Activated CD8-positive, alpha-beta memory T cell treated with anti-CD3 and anti-CD28 coated beads for 1 hour (primary cell): Measurements from ENCODE around the gene BRAF.
"Not testable (repeated sequence)": the region's sequence is repeated elsewhere in the genome, so short reads cannot be mapped to it uniquely, and the experiment has no call there.

Source experiments
- DNase-seq, 2 donors: peaks; one replicate each; pipeline ENCODE4 v3.0.0-alpha.2; 2020; ENCODE audit warnings: low read depth in 1 of 2; ENCODE audit errors: extremely low read depth in 1 of 2

The BRAF gene

GRCh38 chr7:140685407-140686087 lies 239.2 kb downstream of the BRAF start:
- DNase-seq: no peak

DNA sequence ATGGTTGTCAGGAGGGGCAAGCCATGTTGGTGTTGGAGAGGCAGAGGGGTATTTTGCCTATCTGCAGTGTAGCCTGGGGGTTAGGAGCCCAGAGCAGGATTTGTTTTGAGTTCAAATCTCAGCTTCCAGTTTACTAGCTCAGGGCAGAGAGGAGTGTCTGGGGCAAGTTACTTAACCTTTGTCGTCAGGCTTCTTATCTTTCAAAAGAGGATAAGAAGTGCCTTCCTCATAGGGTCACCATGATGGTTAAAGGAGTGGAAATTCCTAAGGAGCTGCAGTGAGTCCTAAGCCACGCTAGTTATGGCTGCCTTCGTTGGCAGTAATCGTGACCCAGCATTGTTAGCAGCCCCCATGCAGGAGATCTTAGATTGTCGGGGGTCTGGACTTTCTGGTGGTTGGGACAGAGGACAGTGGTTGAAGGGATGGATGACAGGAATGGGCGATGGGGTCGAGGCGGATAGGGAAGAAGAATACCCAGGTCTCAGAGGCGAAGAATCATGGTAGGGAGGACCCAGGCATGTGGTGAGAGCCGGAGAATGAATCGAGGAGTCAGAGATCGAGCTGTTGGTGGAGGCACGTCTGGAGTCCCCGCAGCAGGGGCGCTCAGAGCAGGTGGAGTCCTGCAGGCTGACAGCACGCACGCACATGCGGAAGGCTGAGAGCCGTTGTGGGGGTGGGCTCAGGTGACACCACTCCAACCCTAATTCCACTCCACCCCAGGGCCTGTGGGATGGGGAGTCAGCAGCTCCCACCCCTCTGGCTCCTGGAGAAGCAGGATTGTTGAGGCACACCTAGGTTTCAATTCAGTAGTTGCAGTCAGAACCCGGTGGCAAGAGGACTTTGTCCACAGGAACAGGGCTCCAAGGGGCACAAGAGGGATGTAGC lies 240.4 kb downstream of the BRAF start:
- DNase-seq: no peak

DNA sequence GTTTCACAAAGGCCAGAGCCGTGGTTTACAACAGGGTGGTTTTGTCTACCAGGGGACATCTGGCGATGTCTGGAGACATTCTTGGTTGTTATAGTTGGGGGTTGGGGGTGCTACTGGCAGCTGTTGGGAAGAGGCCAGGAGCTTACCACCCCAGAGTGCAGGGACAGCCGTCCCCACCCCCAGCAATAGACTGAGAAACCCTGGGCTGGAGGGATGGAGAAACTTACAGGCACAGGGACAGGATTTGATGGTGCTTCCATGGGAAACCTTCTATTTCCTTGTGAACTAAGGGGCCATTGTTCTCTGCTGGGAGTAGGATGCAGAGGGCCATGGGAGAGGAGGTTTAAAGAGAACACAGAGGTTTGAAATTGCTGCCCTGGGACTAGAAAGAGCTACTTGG lies 241.1 kb downstream of the BRAF start:
- no peak for DNase-seq

GRCh38 chr7:140681766-140682165 lies 243.0 kb downstream of the BRAF start:
- DNase-seq: no peak

DNA sequence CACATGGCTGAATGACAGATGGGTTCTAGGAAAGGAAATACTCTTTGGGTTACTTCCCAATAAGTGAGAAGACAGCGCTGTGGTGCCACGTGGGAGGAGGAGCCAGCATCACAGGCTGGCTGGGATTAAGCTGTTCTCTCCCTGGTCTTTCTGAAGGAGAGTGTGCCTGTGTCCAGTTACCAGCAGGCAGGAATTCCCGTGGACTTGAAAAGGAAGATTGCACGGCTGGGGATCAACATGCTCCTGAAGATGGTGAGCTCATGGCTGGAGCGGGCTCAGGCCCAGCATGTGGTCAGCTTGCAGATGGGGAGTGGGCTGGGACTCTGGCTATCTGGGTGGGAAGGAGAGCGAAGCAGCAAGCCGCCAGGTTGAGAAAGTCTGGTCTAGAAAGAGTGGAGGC lies 243.8 kb downstream of the BRAF start:
- no peak for DNase-seq

DNA sequence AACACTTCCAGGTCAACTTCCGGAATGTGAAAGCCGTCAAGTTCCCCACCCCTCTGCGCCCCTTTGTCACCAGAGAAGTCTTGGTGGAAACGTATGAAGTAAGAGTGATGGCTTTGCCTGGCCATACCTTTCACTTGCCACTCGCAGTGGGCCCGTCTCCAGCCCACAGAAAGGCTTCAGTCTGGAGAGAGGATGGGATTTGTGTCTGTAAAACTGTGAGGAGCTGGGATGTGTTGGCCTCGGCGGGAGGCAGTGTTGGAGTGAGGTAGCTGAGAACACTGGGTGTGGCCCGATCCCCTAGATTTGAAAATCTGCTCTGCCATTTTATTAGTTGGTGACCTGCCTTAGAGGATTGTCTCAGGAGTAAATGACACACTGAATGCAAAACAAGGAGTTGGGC lies 245.5 kb downstream of the BRAF start:
- no peak for DNase-seq

DNA sequence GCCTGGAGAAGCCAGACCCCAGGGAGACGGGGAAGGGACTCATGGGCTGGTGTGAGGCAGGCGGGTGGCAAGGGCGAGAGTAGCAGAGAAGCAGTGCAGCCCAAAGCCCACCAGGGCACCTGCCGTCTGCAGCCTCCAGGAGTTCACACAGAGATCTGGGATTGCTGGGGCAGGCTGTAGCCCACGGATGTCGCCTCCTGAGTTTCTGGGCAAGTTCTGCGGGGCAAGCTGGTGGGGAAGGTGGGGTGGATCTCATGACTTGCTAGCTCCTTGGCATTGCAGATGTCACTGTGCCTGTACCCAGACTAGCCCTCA lies 246.0 kb downstream of the BRAF start:
- DNase-seq: no peak

DNA sequence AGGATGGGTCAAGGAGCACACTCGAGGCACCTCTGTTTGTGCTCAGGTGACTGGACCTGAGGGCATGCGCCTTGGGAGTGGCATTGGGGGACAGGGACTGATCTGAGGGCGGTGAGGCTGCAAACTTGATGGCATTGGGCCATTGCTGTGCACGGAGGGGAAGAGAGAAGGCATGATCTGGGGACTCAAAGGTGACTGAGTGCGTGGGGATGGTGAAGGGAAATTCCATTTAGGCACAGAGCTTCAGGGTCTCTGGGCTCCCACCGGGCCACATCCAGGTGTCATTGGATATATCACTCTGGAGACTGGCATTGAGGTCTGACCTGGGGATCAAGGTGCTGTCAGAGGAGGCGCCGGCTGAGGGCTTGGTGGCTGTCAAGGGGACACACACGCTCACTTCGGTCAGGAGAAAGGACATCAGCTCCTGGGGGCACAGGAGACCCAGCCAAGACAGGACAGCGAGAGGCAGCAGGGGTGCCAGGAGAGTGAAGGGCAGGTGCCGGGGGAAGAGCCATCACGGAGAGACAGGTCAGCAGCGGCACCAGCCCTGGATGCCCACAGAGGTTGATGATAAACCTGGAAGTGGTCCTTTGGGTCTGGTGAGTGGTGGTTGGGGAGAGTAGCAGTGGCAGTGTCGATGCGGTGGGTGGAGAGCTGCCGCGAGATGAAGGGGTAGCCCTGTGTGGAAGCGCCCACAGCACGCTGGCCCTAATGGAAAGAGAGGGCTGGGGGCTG lies 246.5 kb downstream of the BRAF start:
- DNase-seq: no peak

DNA sequence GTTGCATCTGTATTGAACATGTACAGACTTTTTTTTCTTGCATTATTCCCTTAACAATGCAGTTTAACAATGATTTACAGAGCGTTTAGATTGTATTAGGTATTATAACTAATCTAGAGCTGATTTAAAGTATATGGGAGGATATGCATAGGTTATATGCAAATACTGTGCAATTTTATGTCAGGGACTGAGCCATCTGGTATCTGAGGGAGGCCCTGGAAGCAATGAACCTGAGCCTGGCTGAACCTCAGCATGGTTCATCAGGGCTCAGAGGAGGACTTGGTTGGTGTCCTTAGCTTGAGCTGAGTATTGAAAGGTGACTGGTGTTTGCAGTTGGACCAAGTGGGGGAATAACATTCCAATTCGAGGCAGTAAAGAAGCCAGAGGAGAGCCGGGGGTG lies 247.2 kb downstream of the BRAF start:
- no peak for DNase-seq

- DNase-seq: not testable (repeated sequence)
Measured at GRCh38 chr7:140676956-140677355, 247.8 kb downstream of the BRAF start.

- no peak for DNase-seq
Measured at GRCh38 chr7:140676306-140676705, 248.4 kb downstream of the BRAF start.

DNA sequence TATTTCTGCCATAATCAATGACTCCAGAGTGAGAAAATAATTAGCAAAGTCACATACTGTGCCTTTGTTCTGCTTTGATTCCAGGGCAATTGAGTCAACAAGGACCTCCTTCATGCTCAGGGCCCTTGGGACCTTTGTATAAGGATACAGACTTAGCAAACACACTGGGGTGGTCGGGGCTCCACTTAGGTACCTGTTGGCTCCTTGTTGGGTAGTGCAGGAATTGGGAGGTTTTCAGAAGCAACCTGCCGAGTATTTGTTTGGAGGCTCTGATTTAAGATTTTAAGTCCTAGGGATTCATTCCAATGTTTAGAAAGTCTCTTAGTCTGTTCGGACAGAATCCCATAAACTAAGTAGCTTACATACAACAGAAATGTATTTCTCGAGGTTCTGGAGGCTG lies 249.0 kb downstream of the BRAF start:
- DNase-seq: no peak

DNA sequence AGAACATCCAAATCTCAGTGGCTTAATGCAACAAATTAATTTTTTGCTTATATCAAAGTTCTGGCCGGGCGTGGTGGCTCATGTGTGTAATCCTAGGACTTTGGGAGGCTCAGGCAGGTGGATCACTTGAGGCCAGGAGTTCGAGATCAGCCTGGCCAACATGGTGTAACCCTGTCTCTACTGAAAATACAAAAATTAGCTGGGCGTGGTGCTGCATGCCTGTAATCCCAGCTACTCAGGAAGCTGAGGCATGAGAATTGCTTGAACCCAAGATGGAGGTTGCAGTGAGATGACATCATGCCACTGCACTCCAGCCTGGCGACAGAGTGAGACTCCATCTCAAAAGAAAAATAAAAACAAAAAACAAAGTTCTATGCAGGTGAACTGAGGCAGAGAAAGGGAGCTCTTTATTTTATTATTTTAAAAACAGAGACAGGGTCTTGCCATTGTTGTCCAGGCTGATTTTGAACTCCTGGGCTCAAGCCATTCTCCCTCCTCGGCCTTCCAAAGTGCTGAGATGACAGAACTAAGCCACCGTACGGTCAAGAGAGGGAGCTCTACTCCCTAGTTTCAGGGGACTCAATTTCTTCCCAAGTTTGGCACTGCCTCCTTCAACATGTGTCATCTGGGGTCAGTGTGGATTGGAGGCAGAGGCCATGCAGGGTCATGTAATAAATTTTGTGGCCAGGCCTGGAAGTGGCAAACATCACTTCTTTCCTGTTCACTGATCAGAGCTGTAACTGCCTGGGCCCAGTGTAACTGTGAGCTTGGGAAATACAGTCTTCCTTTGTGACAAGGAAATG lies 249.6 kb downstream of the BRAF start:
- no peak for DNase-seq

DNA sequence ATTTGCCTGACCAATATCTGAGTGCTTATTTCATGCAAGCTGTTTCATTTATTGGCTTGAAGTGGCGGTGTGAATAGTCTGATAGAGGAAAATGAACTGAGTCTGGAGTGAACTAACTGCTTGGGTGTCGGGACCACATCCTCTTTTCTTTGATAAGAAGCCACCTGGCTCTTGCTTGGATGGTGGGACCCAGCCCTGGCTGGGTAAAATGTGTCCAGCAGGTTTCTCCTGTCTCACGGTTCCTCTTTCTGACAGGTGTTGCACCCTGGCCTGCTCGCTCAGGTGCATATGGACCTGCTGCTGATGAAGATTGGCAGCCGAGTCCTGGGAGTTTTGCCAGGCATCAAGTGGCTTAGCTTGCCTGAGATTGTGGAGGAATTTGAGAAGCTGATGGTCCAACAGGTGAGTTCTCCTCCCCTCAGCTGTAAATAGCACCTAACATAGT lies 250.4 kb downstream of the BRAF start:
- DNase-seq: no peak

DNA sequence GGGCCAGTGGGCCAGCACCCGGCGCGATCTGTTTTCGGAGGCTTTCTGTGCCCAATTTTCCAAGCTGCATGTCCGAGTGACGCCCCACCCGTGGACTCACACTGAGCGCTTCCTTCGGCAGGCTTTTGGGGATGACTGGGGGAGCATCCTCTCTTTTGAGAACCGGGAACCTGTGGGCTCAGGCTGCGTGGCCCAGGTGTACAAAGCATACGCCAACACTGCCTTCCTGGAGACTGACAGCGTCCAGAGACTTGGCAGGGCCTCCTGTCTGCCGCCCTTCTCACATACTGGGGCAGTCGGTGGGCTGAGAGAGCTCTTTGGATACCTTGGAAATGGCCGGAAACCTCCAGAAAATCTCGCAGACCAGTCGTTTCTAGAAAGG lies 251.0 kb downstream of the BRAF start:
- DNase-seq: no peak

DNA sequence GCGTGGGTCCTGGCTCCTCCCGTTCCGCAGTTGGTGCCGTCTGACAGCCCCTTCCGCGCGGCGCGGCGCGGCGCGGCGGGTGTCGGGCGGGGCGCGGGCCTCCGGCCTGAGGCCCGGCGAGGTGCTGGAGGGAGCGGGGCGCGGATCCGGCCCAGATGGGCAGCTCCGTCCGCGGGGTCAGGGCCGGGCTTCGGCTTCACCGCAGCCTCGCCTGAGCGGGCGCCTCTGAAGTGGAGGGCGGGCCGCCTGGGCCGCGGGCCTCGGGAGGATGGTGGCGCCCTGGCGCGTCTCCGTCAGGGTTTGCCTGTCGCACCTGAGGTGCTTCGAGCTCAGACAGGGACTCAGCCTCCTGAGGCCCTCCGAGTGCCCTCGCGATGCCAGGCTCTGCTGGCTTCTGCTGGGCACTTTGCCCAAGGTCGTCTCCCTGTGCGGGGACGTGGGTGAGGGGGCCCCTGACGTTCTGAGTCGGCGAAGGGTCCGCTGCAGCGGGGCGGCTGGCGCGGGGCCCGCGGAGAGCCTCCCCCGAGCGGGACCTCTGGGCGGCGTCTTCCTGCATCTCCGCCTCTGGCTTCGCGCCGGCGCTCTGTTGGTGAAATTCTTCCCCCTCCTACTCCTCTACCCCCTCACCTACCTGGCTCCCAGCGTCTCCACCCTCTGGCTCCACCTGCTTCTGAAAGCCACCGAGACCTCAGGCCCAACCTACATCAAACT lies 251.5 kb downstream of the BRAF start:
- peak; percentile 8 to 48 for DNase-seq

GRCh38 chr7:140672382-140673062 lies 252.2 kb downstream of the BRAF start, which contains the start of gene ADCK2:
TSS of gene ADCK2 (plus strand) at chr7:140672945. CDS start at chr7:140673331, 386 bp downstream.
- peak; percentile 12 to 57 for DNase-seq

- no peak for DNase-seq
Measured at GRCh38 chr7:140671966-140672365, 252.8 kb downstream of the BRAF start.

- no peak for DNase-seq
Measured at GRCh38 chr7:140670343-140670935, 254.3 kb downstream of the BRAF start.
